SK-N-SH (cell line): Measurements from ENCODE around the gene TSSK1B.

ENCODE experiments used
- CTCF ChIP-seq: fragments of 200-600 bp; sonication (generic); IDR thresholded peaks from 2 replicates; pipeline ENCODE4 v1.6.1; 2017; ENCODE audit warnings: antibody characterized with exemption, mild to moderate bottlenecking, moderate library complexity
- EP300 ChIP-seq, 2 experiments: IDR thresholded peaks; 2 replicates each; pipeline versions ENCODE4 v1.4.0 to v1.6.1; 2012; ENCODE audit warnings: borderline replicate concordance in 1 of 2, low read depth in 1 of 2, low read length in 1 of 2
- EZH2phosphoT487 ChIP-seq: fragments of 200-600 bp; sonication (generic); IDR thresholded peaks from 2 replicates; pipeline ENCODE4 v1.6.1; 2017; ENCODE audit warnings: low read depth, mixed run types, mild to moderate bottlenecking, antibody characterized with exemption, moderate library complexity, borderline replicate concordance
- FOXM1 ChIP-seq: IDR thresholded peaks from 2 replicates; pipeline ENCODE4 v1.4.0; 2012; ENCODE audit warnings: low read depth, mild to moderate bottlenecking
- IRF3 ChIP-seq: fragments of 150-350 bp; IDR thresholded peaks from 2 replicates; pipeline ENCODE4 v1.6.1; 2016; ENCODE audit warnings: mild to moderate bottlenecking, low read depth, low read length
- MAX ChIP-seq: IDR thresholded peaks from 2 replicates; pipeline ENCODE4 v1.4.0; 2012; ENCODE audit warnings: low read depth
- MXI1 ChIP-seq: IDR thresholded peaks from 2 replicates; pipeline ENCODE4 v1.6.1; 2012; ENCODE audit warnings: mild to moderate bottlenecking, low read depth, low read length, improper control_type of control experiment
- NFIC ChIP-seq: IDR thresholded peaks from 2 replicates; pipeline ENCODE4 v1.4.0; 2012; ENCODE audit warnings: borderline replicate concordance
- PBX3 ChIP-seq: IDR thresholded peaks from 2 replicates; pipeline ENCODE4; 2012
- POLR2AphosphoS5 ChIP-seq: IDR thresholded peaks from 2 replicates; pipeline ENCODE4 v1.6.1; 2012; ENCODE audit warnings: low read depth, low read length
- RAD21 ChIP-seq: IDR thresholded peaks from 2 replicates; pipeline ENCODE4 v1.6.1; 2012; ENCODE audit warnings: mild to moderate bottlenecking, low read length
- REST ChIP-seq: IDR thresholded peaks from 2 replicates; pipeline ENCODE4 v1.6.1; 2012; ENCODE audit warnings: mild to moderate bottlenecking, low read depth, low read length, moderate library complexity
- YY1 ChIP-seq: IDR thresholded peaks from 2 replicates; pipeline ENCODE4 v1.4.0; 2012; ENCODE audit warnings: low read depth, mild to moderate bottlenecking

- TF ChIP-seq NFIC (no peak), CTCF (no peak), EP300 (IDR thresholded peaks at IDR 0.05; ENCODE audit: borderline replicate concordance in 1 of 2, low read depth in 1 of 2, low read length in 1 of 2) (no peak), EZH2phosphoT487 (no peak), YY1 (no peak), IRF3 (no peak), POLR2AphosphoS5 (no peak), MAX (no peak), PBX3 (no peak), MXI1 (no peak), FOXM1 (no peak), RAD21 (no peak), REST (no peak)
Observed at GRCh38 chr5:113437111-113437510, 2.3 kb upstream of the TSSK1B start.
